ENCODE data around the gene SELENOT. TPM values are rescaled to one million over a fixed set of nuclear protein-coding genes. Genes with fewer than 3 reads are reported as not detected.
A peak's percentile ranks its signal among the peaks of the same experiment; 100 is the strongest.

Gene SELENOT
- total RNA-seq, 1 donor: 186 TPM

- TF ChIP-seq, protein P1, sequence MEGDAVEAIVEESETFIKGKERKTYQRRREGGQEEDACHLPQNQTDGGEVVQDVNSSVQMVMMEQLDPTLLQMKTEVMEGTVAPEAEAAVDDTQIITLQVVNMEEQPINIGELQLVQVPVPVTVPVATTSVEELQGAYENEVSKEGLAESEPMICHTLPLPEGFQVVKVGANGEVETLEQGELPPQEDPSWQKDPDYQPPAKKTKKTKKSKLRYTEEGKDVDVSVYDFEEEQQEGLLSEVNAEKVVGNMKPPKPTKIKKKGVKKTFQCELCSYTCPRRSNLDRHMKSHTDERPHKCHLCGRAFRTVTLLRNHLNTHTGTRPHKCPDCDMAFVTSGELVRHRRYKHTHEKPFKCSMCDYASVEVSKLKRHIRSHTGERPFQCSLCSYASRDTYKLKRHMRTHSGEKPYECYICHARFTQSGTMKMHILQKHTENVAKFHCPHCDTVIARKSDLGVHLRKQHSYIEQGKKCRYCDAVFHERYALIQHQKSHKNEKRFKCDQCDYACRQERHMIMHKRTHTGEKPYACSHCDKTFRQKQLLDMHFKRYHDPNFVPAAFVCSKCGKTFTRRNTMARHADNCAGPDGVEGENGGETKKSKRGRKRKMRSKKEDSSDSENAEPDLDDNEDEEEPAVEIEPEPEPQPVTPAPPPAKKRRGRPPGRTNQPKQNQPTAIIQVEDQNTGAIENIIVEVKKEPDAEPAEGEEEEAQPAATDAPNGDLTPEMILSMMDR (IDR thresholded peaks at IDR 0.05; ENCODE audit: insufficient read depth, low read depth, low read length): peak; percentile 14
- H3K4me3 ChIP-seq (ENCODE audit: low read depth, low read length): no peak overlapping the region
- no peak for DNase-seq (ENCODE audit: low read depth)
These were observed 25.3 kb upstream of the SELENOT start for GRCh38 chr3:150577855-150578254.

DNA sequence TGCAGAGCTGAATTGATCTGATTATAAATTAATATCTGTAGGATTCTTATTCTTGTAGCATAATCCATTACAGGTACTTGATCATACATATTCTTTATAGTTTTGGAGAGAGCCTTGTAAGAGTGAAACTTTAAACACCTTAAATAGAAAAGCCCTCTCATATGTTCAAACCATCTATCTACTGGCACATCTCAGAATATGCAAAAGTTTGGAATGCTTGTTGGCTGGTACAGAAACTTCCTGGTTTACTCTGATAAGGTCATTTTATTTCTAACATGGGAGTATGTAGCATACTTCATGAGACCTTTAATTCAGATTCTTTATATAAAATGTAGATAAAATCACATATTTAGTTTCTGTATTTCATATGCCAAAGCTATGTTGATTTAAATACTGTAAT lies 21.9 kb upstream of the SELENOT start:
- TF ChIP-seq, protein P1 (IDR thresholded peaks at IDR 0.05; ENCODE audit: insufficient read depth, low read depth, low read length): no peak
- no peak overlapping the region for H3K4me3 ChIP-seq (ENCODE audit: low read depth, low read length)
- DNase-seq (ENCODE audit: low read depth): no peak

- no peak overlapping the region for H3K4me3 ChIP-seq (ENCODE audit: low read depth, low read length)
- TF ChIP-seq, protein P1 (IDR thresholded peaks at IDR 0.05; ENCODE audit: insufficient read depth, low read depth, low read length): no peak
- no peak for DNase-seq (ENCODE audit: low read depth)
These were observed 20.5 kb upstream of the SELENOT start for GRCh38 chr3:150582620-150583019.

DNA sequence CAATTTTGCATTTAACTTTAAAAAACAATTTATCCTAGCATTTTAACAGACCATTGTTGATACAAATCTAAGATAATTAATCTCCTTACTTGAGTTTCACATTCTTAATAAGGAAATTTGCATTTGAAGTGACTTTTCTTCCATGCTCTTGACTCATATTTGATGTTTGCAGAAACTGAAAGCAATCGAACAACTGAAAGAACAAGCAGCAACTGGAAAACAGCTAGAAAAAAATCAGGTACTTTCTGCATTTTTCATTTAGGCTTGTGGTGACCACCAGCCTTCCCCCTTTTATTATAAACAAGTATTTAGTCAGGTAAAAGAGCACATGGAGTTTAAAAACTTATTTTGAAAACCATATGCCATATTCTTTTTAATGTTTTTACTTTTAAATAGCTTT lies 20.1 kb upstream of the SELENOT start:
- no peak overlapping the region for H3K4me3 ChIP-seq (ENCODE audit: low read depth, low read length)
- no peak for DNase-seq (ENCODE audit: low read depth)
- TF ChIP-seq, protein P1 (IDR thresholded peaks at IDR 0.05; ENCODE audit: insufficient read depth, low read depth, low read length): no peak

GRCh38 chr3:150588027-150588830 lies 14.9 kb upstream of the SELENOT start:
- TF ChIP-seq, protein P1 (IDR thresholded peaks at IDR 0.05; ENCODE audit: insufficient read depth, low read depth, low read length): no peak
- no peak overlapping the region for H3K4me3 ChIP-seq (ENCODE audit: low read depth, low read length)
- no peak for DNase-seq (ENCODE audit: low read depth)

- DNase-seq (ENCODE audit: low read depth): no peak
- TF ChIP-seq, protein P1 (IDR thresholded peaks at IDR 0.05; ENCODE audit: insufficient read depth, low read depth, low read length): no peak
- no peak overlapping the region for H3K4me3 ChIP-seq (ENCODE audit: low read depth, low read length)
These were observed 13.4 kb upstream of the SELENOT start for GRCh38 chr3:150589759-150590158.

DNA sequence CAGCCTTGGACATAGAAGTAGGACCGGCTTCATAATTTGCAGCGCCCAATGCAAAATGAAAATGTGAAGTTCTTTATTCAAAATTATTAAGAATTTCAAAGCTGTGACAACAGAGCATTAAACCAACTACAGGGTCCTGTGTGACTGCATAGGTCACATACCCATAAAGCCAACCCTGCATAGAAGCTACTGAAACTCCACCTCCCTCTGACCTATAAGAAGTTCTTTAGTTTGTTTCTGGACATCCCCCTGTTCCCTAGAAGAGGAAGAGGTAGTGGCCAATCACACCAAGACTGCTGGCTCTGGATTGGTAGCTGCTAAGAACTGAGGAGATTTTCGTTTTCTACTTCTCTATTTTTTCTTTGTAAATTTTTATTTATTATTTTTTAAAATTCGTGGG lies 9.0 kb upstream of the SELENOT start:
- H3K4me3 ChIP-seq (ENCODE audit: low read depth, low read length): no peak overlapping the region
- TF ChIP-seq, protein P1 (IDR thresholded peaks at IDR 0.05; ENCODE audit: insufficient read depth, low read depth, low read length): no peak
- no peak for DNase-seq (ENCODE audit: low read depth)
